SK-N-SH (cell line): ENCODE results near the gene RGSL1.

Experiments
- EP300 ChIP-seq, 2 experiments: IDR thresholded peaks; 2 replicates each; pipeline versions ENCODE4 v1.4.0 to v1.6.1; 2012; ENCODE audit warnings: borderline replicate concordance in 1 of 2, low read depth in 1 of 2, low read length in 1 of 2
- EZH2phosphoT487 ChIP-seq: fragments of 200-600 bp; sonication (generic); IDR thresholded peaks from 2 replicates; pipeline ENCODE4 v1.6.1; 2017; ENCODE audit warnings: low read depth, mixed run types, mild to moderate bottlenecking, antibody characterized with exemption, moderate library complexity, borderline replicate concordance
- GABPA ChIP-seq: IDR thresholded peaks from 2 replicates; pipeline ENCODE4 v1.4.0; 2012; ENCODE audit warnings: low read depth, mild to moderate bottlenecking
- JUND ChIP-seq: IDR thresholded peaks from 2 replicates; pipeline ENCODE4 v1.4.0; 2012
- MAX ChIP-seq: IDR thresholded peaks from 2 replicates; pipeline ENCODE4 v1.4.0; 2012; ENCODE audit warnings: low read depth
- POLR2AphosphoS5 ChIP-seq: IDR thresholded peaks from 2 replicates; pipeline ENCODE4 v1.6.1; 2012; ENCODE audit warnings: low read depth, low read length
- YY1 ChIP-seq: IDR thresholded peaks from 2 replicates; pipeline ENCODE4 v1.4.0; 2012; ENCODE audit warnings: low read depth, mild to moderate bottlenecking
- TF ChIP-seq, protein P1 (sequence below): fragments of 200-600 bp; sonication (generic); IDR thresholded peaks from 2 replicates; pipeline ENCODE4 v1.6.1; 2017; ENCODE audit warnings: antibody characterized with exemption, mild to moderate bottlenecking, moderate library complexity
- TF ChIP-seq, protein P2 (sequence below): fragments of 150-350 bp; IDR thresholded peaks from 2 replicates; pipeline ENCODE4 v1.6.1; 2017; ENCODE audit warnings: antibody characterized with exemption, low read length, low read depth, borderline replicate concordance

- TF ChIP-seq, protein P1, sequence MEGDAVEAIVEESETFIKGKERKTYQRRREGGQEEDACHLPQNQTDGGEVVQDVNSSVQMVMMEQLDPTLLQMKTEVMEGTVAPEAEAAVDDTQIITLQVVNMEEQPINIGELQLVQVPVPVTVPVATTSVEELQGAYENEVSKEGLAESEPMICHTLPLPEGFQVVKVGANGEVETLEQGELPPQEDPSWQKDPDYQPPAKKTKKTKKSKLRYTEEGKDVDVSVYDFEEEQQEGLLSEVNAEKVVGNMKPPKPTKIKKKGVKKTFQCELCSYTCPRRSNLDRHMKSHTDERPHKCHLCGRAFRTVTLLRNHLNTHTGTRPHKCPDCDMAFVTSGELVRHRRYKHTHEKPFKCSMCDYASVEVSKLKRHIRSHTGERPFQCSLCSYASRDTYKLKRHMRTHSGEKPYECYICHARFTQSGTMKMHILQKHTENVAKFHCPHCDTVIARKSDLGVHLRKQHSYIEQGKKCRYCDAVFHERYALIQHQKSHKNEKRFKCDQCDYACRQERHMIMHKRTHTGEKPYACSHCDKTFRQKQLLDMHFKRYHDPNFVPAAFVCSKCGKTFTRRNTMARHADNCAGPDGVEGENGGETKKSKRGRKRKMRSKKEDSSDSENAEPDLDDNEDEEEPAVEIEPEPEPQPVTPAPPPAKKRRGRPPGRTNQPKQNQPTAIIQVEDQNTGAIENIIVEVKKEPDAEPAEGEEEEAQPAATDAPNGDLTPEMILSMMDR, result no peak
- TF ChIP-seq, protein P2, sequence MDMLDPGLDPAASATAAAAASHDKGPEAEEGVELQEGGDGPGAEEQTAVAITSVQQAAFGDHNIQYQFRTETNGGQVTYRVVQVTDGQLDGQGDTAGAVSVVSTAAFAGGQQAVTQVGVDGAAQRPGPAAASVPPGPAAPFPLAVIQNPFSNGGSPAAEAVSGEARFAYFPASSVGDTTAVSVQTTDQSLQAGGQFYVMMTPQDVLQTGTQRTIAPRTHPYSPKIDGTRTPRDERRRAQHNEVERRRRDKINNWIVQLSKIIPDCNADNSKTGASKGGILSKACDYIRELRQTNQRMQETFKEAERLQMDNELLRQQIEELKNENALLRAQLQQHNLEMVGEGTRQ, result no peak
- TF ChIP-seq EP300 (IDR thresholded peaks at IDR 0.05; ENCODE audit: borderline replicate concordance in 1 of 2, low read depth in 1 of 2, low read length in 1 of 2) (no peak), EZH2phosphoT487 (no peak), MAX (no peak), POLR2AphosphoS5 (no peak), YY1 (no peak), JUND (no peak), GABPA (no peak)
These were observed 10.6 kb downstream of the RGSL1 start for GRCh38 chr1:182460550-182460951.
